SJSA1 (cell line): Measurements from ENCODE around the gene PIH1D2. TPM values are rescaled to one million over a fixed set of nuclear protein-coding genes. Genes with fewer than 3 reads are reported as not detected.
"Not testable (repeated sequence)": the region's sequence is repeated elsewhere in the genome, so short reads cannot be mapped to it uniquely, and the experiment has no call there.

ENCODE experiments used
- DNase-seq, 2 experiments: peaks; one replicate each; pipeline ENCODE4 v3.0.0-alpha.2; 2015 to 2020; ENCODE audit warnings: low spot score in 2 of 2, low read depth in 1 of 2
- H3K27ac ChIP-seq: fragments of 250-450 bp; sonication (Bioruptor Pico); 2 replicates; pipeline ENCODE4 v1.5.1; 2020; ENCODE audit warnings: mild to moderate bottlenecking, moderate library complexity
- H3K27me3 ChIP-seq: fragments of 250-450 bp; sonication (Bioruptor Pico); replicated peaks from 2 replicates; pipeline ENCODE4 v1.5.1; 2020; ENCODE audit warnings: mild to moderate bottlenecking, moderate library complexity
- H3K36me3 ChIP-seq: fragments of 250-450 bp; sonication (Bioruptor Pico); 2 replicates; pipeline ENCODE4 v1.5.1; 2020; ENCODE audit warnings: mild to moderate bottlenecking
- H3K4me1 ChIP-seq: fragments of 250-450 bp; sonication (Bioruptor Pico); replicated peaks from 2 replicates; pipeline ENCODE4 v1.6.1; 2021; ENCODE audit warnings: mild to moderate bottlenecking
- H3K4me3 ChIP-seq: fragments of 250-450 bp; sonication (Bioruptor Pico); 2 replicates; pipeline ENCODE4 v1.5.1; 2020; ENCODE audit warnings: mild to moderate bottlenecking
- H3K9me3 ChIP-seq: fragments of 250-450 bp; sonication (Bioruptor Pico); replicated peaks from 2 replicates; pipeline ENCODE4 v1.5.1; 2020; ENCODE audit warnings: mild to moderate bottlenecking
- total RNA-seq: library from RNA; depleted of rRNA; stranded (reverse); fragments of >200 nt; shearing (Covaris generic); gene quantifications from 2 replicates; pipeline ENCODE4 v1.2.3, GENCODE V29; 2014

Gene PIH1D2
- total RNA-seq, 1 experiment from 2014 or later: 2.6 TPM

GRCh38 chr11:112042961-112043304 is 30.9 kb downstream of the PIH1D2 start:
- Histone ChIP-seq H3K4me1 (peaks cover 4% of the 10 kb centered on the region; the same call in 1 of the 2 replicates), H3K27ac (no peak overlapping the region), H3K36me3 (peaks cover 7% of the 10 kb centered on the region; the same call in 1 of the 2 replicates), H3K4me3 (no peak overlapping the region), H3K9me3 (no peaks in the 10 kb centered on the region), H3K27me3 (no peaks in the 10 kb centered on the region)
- no peak for DNase-seq

DNA sequence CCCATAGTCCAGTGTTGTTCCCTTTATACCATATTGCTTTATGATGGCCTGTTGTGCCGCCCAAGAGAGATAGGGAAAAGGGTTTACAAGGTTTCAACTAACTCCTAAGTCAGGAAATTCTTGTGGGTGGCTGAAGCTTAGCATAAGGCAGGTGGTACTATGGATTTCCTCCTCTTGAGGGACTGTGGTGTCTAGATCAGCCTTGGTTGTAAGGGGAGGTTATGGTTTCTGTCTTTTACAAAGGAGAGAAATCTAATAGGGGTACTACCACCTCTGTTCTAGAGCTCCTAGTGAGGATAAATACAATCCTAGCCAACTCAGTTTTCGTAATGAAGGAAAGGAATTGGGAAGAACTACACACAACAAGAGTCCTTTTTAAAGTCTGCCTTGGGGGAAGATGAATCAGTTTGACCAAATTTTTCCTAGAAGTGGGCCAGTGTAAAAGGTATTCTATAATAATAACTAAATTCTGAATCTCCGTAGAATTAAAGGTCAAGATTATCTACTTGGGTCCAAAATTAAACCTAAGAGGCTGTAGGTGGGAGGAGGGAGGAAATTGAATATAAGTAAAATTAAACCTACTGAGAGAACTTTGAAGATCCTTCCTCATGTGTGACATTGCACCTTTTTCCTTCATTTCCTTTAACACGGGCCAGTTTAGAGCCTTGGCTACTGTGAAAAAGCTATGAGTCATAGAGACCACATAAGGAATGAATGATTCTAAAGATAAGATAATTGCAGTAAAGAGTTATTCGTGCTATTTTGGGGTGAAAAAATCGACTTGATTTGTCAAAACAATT is 31.5 kb downstream of the PIH1D2 start:
- Histone ChIP-seq H3K27me3 (no peaks in the 10 kb centered on the region), H3K27ac (no peak overlapping the region), H3K4me1 (peaks cover 4% of the 10 kb centered on the region; the same call in 1 of the 2 replicates), H3K4me3 (no peak overlapping the region), H3K9me3 (no peaks in the 10 kb centered on the region), H3K36me3 (peaks cover 7% of the 10 kb centered on the region; the same call in 1 of the 2 replicates)
- DNase-seq: no peak

DNA sequence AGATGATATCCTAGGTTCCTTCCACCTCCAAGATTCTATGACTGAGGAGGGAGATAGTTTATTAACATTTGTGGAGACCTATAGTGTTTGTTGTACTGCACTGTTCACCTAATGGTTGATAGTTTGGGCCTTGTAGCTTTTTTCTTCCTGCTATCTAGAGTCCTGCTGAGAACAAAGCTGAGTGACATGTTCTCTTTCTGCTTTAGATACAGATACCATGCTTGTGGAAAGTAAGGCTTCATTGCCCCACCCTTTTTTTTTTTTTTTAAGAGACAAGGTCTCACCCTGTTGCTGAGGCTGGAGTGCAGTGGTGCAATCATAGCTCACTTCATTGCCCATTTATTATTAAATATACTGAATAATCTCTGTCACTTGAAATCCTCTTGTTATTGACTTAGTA is 36.3 kb downstream of the PIH1D2 start:
- Histone ChIP-seq H3K9me3 (no peaks in the 10 kb centered on the region), H3K4me3 (no peak overlapping the region), H3K36me3 (peaks cover 3% of the 10 kb centered on the region; the same call in 1 of the 2 replicates), H3K4me1 (peaks cover 4% of the 10 kb centered on the region; the same call in 1 of the 2 replicates), H3K27me3 (no peaks in the 10 kb centered on the region), H3K27ac (no peak overlapping the region)
- DNase-seq: no peak

- no peaks in the 10 kb centered on the region for H3K4me1 ChIP-seq
- H3K27ac ChIP-seq: no peak overlapping the region
- H3K9me3 ChIP-seq: no peaks in the 10 kb centered on the region
- no peak for DNase-seq
- no peaks in the 10 kb centered on the region; the same call in none of the 2 replicates for H3K36me3 ChIP-seq
- no peak overlapping the region for H3K4me3 ChIP-seq
- H3K27me3 ChIP-seq: no peaks in the 10 kb centered on the region
Observed at GRCh38 chr11:112033902-112034301, 39.9 kb downstream of the PIH1D2 start.

DNA sequence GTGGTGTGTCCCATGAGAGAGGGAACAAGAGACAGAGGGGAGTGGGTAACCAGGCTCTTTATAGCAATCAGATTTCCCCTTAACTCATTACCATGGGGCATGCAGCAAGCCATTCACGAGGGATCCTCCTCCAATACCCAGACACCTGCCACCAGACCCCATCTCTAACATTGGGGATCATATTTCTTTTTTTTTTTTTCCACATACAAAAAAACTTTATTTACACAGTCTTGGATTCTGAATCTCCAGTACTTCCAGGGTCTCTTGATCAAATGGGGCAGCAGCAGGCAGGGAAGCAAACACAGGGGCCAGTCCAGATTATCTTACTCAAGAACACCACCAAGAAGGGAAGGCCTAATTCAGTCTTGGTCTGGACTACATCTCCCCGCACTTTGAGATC is 44.4 kb downstream of the PIH1D2 start:
- peaks cover 4% of the 10 kb centered on the region for H3K4me1 ChIP-seq
- H3K36me3 ChIP-seq: peaks cover 6% of the 10 kb centered on the region; the same call in 1 of the 2 replicates
- H3K27ac ChIP-seq: no peak overlapping the region
- H3K9me3 ChIP-seq: no peaks in the 10 kb centered on the region; the same call in 1 of the 2 replicates
- H3K27me3 ChIP-seq: no peaks in the 10 kb centered on the region
- H3K4me3 ChIP-seq: no peak overlapping the region
- no peak for DNase-seq

GRCh38 chr11:112026784-112027410 is 46.9 kb downstream of the PIH1D2 start:
- not testable (repeated sequence) for DNase-seq, H3K4me3 ChIP-seq, H3K4me1 ChIP-seq, H3K27me3 ChIP-seq, H3K27ac ChIP-seq, H3K9me3 ChIP-seq, H3K36me3 ChIP-seq

GRCh38 chr11:112025707-112026106 is 48.1 kb downstream of the PIH1D2 start:
- Histone ChIP-seq H3K27me3 (no peaks in the 10 kb centered on the region), H3K36me3 (peaks cover 6% of the 10 kb centered on the region; the same call in 1 of the 2 replicates), H3K9me3 (no peaks in the 10 kb centered on the region; the same call in 1 of the 2 replicates), H3K27ac (peak overlapping the region; percentile 83), H3K4me1 (peaks cover 6% of the 10 kb centered on the region), H3K4me3 (peak overlapping the region; percentile 79)
- DNase-seq: peak in 1 of 2 experiments; percentile 22

- no peaks in the 10 kb centered on the region; the same call in 1 of the 2 replicates for H3K9me3 ChIP-seq
- peak within 1 kb of the TSS; percentile 83 for H3K27ac ChIP-seq
- peak within 1 kb of the TSS; percentile 79 for H3K4me3 ChIP-seq
- peaks cover 6% of the 10 kb centered on the region for H3K4me1 ChIP-seq
- H3K36me3 ChIP-seq: peaks cover 6% of the 10 kb centered on the region; the same call in 1 of the 2 replicates
- peak; percentile 70 to 73 for DNase-seq
- H3K27me3 ChIP-seq: no peaks in the 10 kb centered on the region
Observed at GRCh38 chr11:112024773-112025678, 48.8 kb downstream of the PIH1D2 start, which contains the start of gene DLAT. DLAT (plus strand) TSS chr11:112025408; CDS start chr11:112025473, 65 bp downstream.

GRCh38 chr11:112024178-112024772 is 49.5 kb downstream of the PIH1D2 start:
- no peak overlapping the region for H3K27ac ChIP-seq
- peaks cover 6% of the 10 kb centered on the region for H3K4me1 ChIP-seq
- DNase-seq: no peak
- H3K9me3 ChIP-seq: no peaks in the 10 kb centered on the region; the same call in 1 of the 2 replicates
- peak overlapping the region; percentile 79 for H3K4me3 ChIP-seq
- H3K36me3 ChIP-seq: peaks cover 6% of the 10 kb centered on the region; the same call in 1 of the 2 replicates
- H3K27me3 ChIP-seq: no peaks in the 10 kb centered on the region

- H3K27ac ChIP-seq: no peak overlapping the region
- no peaks in the 10 kb centered on the region; the same call in 1 of the 2 replicates for H3K9me3 ChIP-seq
- no peak for DNase-seq
Observed at GRCh38 chr11:112023104-112023503, 50.7 kb downstream of the PIH1D2 start.

DNA sequence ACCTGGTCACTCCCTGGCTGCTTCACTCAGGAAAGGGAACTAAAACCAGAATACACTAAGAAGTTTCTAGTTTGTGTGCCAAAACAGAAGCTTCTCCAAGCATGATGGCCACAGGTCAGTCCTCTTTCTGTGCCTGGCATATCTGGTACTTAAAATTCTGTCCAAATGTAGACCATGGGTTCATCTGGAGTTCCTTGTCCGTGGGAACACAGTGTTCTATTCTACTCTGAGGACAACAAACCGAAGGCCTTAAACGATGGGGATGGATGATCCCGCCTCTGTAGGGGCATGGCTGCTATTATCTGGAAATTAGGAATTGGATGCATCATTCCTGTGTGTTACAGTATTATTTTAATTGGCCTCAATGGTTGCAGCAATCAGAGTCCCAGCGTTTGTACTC is 54.8 kb downstream of the PIH1D2 start:
- Histone ChIP-seq H3K4me3 (no peak overlapping the region), H3K4me1 (no peaks in the 10 kb centered on the region), H3K27me3 (no peaks in the 10 kb centered on the region), H3K27ac (no peak overlapping the region), H3K9me3 (no peaks in the 10 kb centered on the region), H3K36me3 (no peaks in the 10 kb centered on the region)
- DNase-seq: no peak

More at GRCh38 chr11:112023104-112023503, 50.7 kb downstream of the PIH1D2 start:
- Histone ChIP-seq H3K4me3 (no peak overlapping the region), H3K36me3 (peaks cover 6% of the 10 kb centered on the region; the same call in 1 of the 2 replicates), H3K27me3 (no peaks in the 10 kb centered on the region), H3K4me1 (peaks cover 6% of the 10 kb centered on the region)
